Mucosa of descending colon (tissue), 3 donors: ENCODE measurements around the gene HOXD9. TPM values are rescaled to one million over a fixed set of nuclear protein-coding genes. Genes with fewer than 3 reads are reported as not detected.

Source experiments
- ATAC-seq: fragments of 200-7000 bp; cut with Tn5 transposase; one replicate; pipeline ENCODE4 v1.9.1; 2020; ENCODE audit warnings: mild to moderate bottlenecking, moderate library complexity
- DNase-seq, 3 donors: peaks; one replicate each; pipeline ENCODE4 v3.0.0-alpha.2; 2020
- H3K36me3 ChIP-seq: fragments of 200-600 bp; one replicate; pipeline ENCODE4 v1.8.0; 2021; ENCODE audit warnings: low read depth, mild to moderate bottlenecking
- H3K4me1 ChIP-seq: fragments of 200-600 bp; one replicate; pipeline ENCODE4 v1.8.0; 2021; ENCODE audit warnings: low read depth, mild to moderate bottlenecking
- H3K4me3 ChIP-seq: fragments of 200-600 bp; one replicate; pipeline ENCODE4 v1.8.0; 2021; ENCODE audit warnings: mild to moderate bottlenecking
- H3K9me3 ChIP-seq: fragments of 200-600 bp; one replicate; pipeline ENCODE4 v1.8.0; 2021; ENCODE audit warnings: mild to moderate bottlenecking
- CTCF ChIP-seq: fragments of 200-600 bp; IDR thresholded peaks from one replicate; pipeline ENCODE4 v1.8.0; 2022; ENCODE audit warnings: antibody characterized with exemption, mild to moderate bottlenecking
- intact Hi-C, 2 donors: fragments of 100-400 bp; cut with DNase I in 1 of 2; cut with micrococcal nuclease in 1 of 2; formaldehyde crosslinking; loops; one replicate each; pipeline versions ENCODE4 v1.11.0 to v1.11.1; 2022; cut with DNase I, micrococcal nuclease
- total RNA-seq, 3 donors: library from RNA; stranded (reverse); fragmentation: NEBNext Ultra II Directional in 2 of 3; extraction: Animal tissue kit (Norgen Biotek cat#: 25700) in 2 of 3; gene quantifications; one replicate each; pipeline versions ENCODE4 v1.2.1 to v1.2.4, GENCODE V29; 2021 to 2023
- donor health status: DM: no; HTN: no; CAD: no; lungs with moderate emphysema.
- donor health status: DM: no; HTN: no; CAD: no.
- donor health status: DM: no; HTN: yes; CAD: no.

The HOXD9 gene
- total RNA-seq, 3 donors from 2014 or later: 2.1 to 5.6 (median 2.2) TPM

DNA sequence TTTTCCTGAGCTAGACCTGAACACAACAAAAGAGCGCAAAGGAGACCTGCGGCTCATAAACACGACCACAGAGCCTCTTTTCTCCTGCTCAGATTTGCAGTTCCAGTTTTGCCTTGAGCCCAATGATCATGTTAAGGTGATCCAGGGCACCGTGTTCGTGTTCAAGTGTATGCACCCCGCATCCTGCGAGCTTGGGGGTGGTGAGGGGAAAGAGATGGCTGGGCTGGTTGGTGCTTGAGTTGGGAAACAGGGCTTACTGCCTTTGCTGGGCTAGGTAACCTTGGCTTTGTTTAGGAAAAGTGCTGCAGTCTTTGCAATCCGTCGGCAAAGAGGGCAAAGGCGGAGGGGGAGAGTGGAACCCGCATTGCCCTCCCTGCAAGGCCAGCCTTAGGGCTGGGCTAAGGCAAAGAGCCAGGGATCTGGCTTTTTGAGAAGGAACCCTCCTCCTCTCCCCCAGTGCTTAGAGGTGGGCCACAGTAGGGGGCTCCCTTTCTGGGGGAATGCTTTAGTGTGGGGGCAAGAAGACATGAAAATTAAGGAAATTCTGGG, 4.6 kb upstream of the HOXD9 start:
- H3K9me3 ChIP-seq: no peaks in the 10 kb centered on the region
- no peaks in the 10 kb centered on the region for H3K36me3 ChIP-seq
- TF ChIP-seq CTCF: no peak
- ATAC-seq (no peak), DNase-seq (peak in 1 of 3 donors; percentile 23)
- intact Hi-C loops: no loop called here
- H3K4me1 ChIP-seq: peaks cover 9% of the 10 kb centered on the region
- H3K4me3 ChIP-seq: no peak overlapping the region

DNA sequence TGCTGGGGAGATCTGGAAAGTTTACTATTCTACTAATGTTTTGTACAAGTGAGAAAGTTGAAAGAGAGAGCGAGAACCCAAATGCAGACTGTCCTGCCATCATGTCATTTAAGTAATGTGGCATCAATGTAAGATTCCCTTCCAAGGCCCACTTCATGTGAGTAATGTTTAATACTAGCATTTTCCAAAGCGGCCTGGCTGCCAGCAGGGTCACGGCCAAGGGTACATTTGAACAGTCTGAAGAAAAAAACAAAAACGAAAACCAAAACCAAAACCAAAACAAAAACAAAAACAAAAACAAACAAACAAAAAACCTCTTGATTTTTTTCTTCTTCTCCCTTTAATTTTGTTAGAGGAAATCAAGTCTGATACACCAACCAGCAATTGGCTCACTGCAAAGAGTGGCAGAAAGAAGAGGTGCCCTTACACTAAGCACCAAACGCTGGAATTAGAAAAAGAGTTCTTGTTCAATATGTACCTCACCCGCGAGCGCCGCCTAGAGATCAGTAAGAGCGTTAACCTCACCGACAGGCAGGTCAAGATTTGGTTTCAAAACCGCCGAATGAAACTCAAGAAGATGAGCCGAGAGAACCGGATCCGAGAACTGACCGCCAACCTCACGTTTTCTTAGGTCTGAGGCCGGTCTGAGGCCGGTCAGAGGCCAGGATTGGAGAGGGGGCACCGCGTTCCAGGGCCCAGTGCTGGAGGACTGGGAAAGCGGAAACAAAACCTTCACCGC, 3.7 kb upstream of the HOXD9 start:
- intact Hi-C loops: no loop called here
- Histone ChIP-seq H3K4me3 (no peak overlapping the region), H3K36me3 (no peaks in the 10 kb centered on the region), H3K9me3 (no peaks in the 10 kb centered on the region), H3K4me1 (peaks cover 9% of the 10 kb centered on the region)
- ATAC-seq (no peak), DNase-seq (peak in 2 of 3 donors; percentile 46 to 78)
- TF ChIP-seq CTCF: peak; percentile 21

- DNase-seq (peak in 1 of 3 donors; percentile 18), ATAC-seq (no peak)
- no peaks in the 10 kb centered on the region for H3K36me3 ChIP-seq
- no peak overlapping the region for H3K4me3 ChIP-seq
- no peaks in the 10 kb centered on the region for H3K9me3 ChIP-seq
- intact Hi-C loops: loop anchor here in 1 of 2 donors (10.0 kb wide), 2 partner anchors 694 to 1024 kb away; no protein-coding TSS in a partner anchor
- H3K4me1 ChIP-seq: peaks cover 9% of the 10 kb centered on the region
- no peak for TF ChIP-seq CTCF
Observed at GRCh38 chr2:176120364-176121189, 1.9 kb upstream of the HOXD9 start.

DNA sequence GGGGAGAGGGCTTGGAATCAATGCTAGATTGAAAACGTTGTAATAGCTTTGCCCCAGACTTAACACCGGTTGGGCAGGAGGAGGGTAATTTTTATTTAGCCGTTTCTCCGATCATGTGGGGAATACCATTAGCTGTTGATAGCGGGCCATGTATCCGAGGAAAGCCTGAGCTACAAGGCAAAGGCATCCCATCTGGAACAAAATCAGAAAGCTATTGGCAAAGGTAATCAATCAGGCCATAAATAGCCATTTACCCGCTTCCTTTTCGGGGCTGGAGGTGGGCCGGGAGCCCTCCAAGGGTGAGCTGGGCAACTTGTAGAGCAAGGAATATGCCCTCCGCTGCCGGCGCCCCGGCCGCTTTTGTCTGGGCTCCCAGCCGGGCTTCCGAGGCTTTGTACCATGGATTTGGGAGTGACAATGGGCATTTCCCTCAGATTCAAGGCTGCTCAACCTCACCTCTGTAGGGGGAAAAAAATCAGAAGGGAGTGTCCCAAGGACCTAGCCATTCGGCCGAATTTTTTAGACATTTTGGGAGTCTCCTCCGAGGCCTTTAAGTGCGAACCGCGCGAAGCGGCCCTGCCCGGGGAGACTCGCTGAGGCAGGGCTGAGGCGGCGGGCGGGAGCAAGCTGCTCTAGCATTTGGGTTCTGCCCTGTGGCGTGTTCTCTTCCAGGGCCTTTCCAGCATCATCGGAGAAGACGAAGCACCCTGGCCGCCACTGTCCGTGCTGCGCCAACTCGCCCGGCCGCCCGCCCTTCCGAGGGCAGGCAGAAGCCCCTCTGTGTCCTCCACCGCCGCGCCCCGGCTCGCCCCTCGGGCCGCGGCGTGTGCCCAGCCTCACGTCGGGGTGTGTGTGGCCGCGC, 1.1 kb upstream of the HOXD9 start:
- TF ChIP-seq CTCF: no peak
- peak in 1 of 3 donors; percentile 30 for DNase-seq
- ATAC-seq: no peak
- Histone ChIP-seq H3K36me3 (no peaks in the 10 kb centered on the region), H3K4me3 (no peak overlapping the region), H3K9me3 (no peaks in the 10 kb centered on the region), H3K4me1 (peaks cover 6% of the 10 kb centered on the region)
- intact Hi-C loops: loop anchor here in 1 of 2 donors (10.0 kb wide), 2 partner anchors 693 to 1023 kb away; no protein-coding TSS in a partner anchor
